NCI-H460 (cell line): ENCODE measurements around the gene PRKAR2A. TPM values are rescaled to one million over a fixed set of nuclear protein-coding genes. Genes with fewer than 3 reads are reported as not detected.

Source experiments
- DNase-seq: peaks from one replicate; pipeline ENCODE4 v3.0.0-alpha.2; 2016; ENCODE audit warnings: low read depth; ENCODE audit errors: extremely low read depth
- total RNA-seq: library from RNA; depleted of rRNA; stranded (reverse); fragments of >200 nt; shearing (Covaris generic); gene quantifications from 2 replicates; pipeline ENCODE4 v1.2.3, GENCODE V29; 2014; rRNA removed

The PRKAR2A gene
- total RNA-seq, 1 experiment from 2014 or later: 23.1 TPM

DNA sequence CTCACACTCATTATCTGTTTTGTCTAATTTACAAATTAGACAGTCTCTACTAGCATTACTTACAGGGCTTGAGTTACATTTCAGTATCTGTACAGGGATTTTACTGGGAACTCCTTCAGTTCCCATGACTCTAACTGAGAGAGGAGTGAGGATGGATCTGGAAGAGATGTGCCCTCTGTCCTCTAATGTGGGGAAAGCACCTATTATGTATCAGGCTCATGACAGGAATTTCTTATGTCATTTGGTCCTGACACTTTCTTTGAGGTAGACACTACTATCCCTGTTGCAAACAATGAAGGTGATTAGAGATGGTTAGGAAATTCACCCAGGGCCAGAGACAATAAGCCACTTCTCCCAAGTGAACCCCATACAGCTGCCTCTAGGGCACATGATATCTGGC is 151.1 kb downstream of the PRKAR2A start:
- no peak for DNase-seq

Other genes with a start within 250 kb of the PRKAR2A start
- 193 and 196 TPM in 2 replicates for gene UQCRC1, start 238.2 kb downstream of the PRKAR2A start, total RNA-seq
- gene TMEM89, start 226.1 kb downstream of the PRKAR2A start, total RNA-seq: not detected in 2 replicates
- 7.7 and 9.4 TPM in 2 replicates for gene SLC26A6, start 212.4 kb downstream of the PRKAR2A start, total RNA-seq
- 0.79 and 1.4 TPM in 2 replicates for gene CELSR3, start 185.0 kb downstream of the PRKAR2A start, total RNA-seq
- 15.9 and 17.2 TPM in 2 replicates for gene NCKIPSD, start 162.0 kb downstream of the PRKAR2A start, total RNA-seq
- 45.0 and 56.3 TPM in 2 replicates for gene IP6K2, start 130.7 kb downstream of the PRKAR2A start, total RNA-seq
- gene SLC25A20, start 51.0 kb upstream of the PRKAR2A start, total RNA-seq: 9.4 and 11.6 TPM in 2 replicates
- gene ARIH2, start 71.0 kb upstream of the PRKAR2A start, total RNA-seq: 88.3 and 99.3 TPM in 2 replicates
- 43.0 and 45.8 TPM in 2 replicates for gene P4HTM, start 142.4 kb upstream of the PRKAR2A start, total RNA-seq
- 27.8 and 28.2 TPM in 2 replicates for gene WDR6, start 159.5 kb upstream of the PRKAR2A start, total RNA-seq
- gene DALRD3, start 170.7 kb upstream of the PRKAR2A start, total RNA-seq: 29.7 and 36.8 TPM in 2 replicates
- gene NDUFAF3, start 174.2 kb upstream of the PRKAR2A start, total RNA-seq: 81.5 and 103 TPM in 2 replicates
- 496 and 547 TPM in 2 replicates for gene IMPDH2, start 181.5 kb upstream of the PRKAR2A start, total RNA-seq
- 49.4 and 63.7 TPM in 2 replicates for gene QRICH1, start 246.2 kb upstream of the PRKAR2A start, total RNA-seq